MM.1S (cell line): ENCODE data around the gene CTSE.

ENCODE experiments used
- DNase-seq: peaks from one replicate; pipeline ENCODE4 v3.0.0-alpha.2; 2015
- H2AFZ ChIP-seq: fragments of 300-600 bp; sonication (generic); 2 replicates; pipeline ENCODE4 v1.6.0; 2016; ENCODE audit warnings: antibody characterized with exemption, low read length
- H3F3A ChIP-seq: fragments of 300-600 bp; sonication (generic); 2 replicates; pipeline ENCODE4 v1.6.1; 2016; ENCODE audit warnings: mild to moderate bottlenecking, antibody characterized with exemption, low read length, moderate library complexity, mixed read lengths; ENCODE audit not compliant: insufficient read depth
- H3K27ac ChIP-seq: fragments of 300-600 bp; sonication (generic); 2 replicates; pipeline ENCODE4 v1.5.1; 2016; ENCODE audit warnings: mild to moderate bottlenecking, low read length
- H3K27me3 ChIP-seq: fragments of 300-600 bp; sonication (generic); replicated peaks from 2 replicates; pipeline ENCODE4 v1.6.0; 2016; ENCODE audit warnings: low read length; ENCODE audit not compliant: insufficient read depth
- H3K36me3 ChIP-seq: fragments of 300-600 bp; sonication (generic); replicated peaks from 2 replicates; pipeline ENCODE4 v1.6.1; 2016; ENCODE audit warnings: mild to moderate bottlenecking, low read length, mixed read lengths; ENCODE audit not compliant: insufficient read depth
- H3K4me1 ChIP-seq: fragments of 300-600 bp; sonication (generic); 2 replicates; pipeline ENCODE4 v1.6.1; 2016; ENCODE audit warnings: low read length, mixed read lengths
- H3K4me2 ChIP-seq: fragments of 300-600 bp; sonication (generic); 2 replicates; pipeline ENCODE4 v1.6.0; 2016; ENCODE audit warnings: low read depth, low read length
- H3K4me3 ChIP-seq: fragments of 300-600 bp; sonication (generic); 2 replicates; pipeline ENCODE4 v1.5.1; 2016; ENCODE audit warnings: low read length, mixed read lengths
- H3K79me2 ChIP-seq: fragments of 300-600 bp; sonication (generic); 2 replicates; pipeline ENCODE4 v1.6.1; 2016; ENCODE audit warnings: mixed run types, low read length, mixed read lengths
- H3K9ac ChIP-seq: fragments of 300-600 bp; sonication (generic); 2 replicates; pipeline ENCODE4 v1.6.1; 2016; ENCODE audit warnings: low read length, mixed read lengths
- H3K9me2 ChIP-seq: fragments of 300-600 bp; sonication (generic); replicated peaks from 2 replicates; pipeline ENCODE4 v1.6.1; 2016; ENCODE audit warnings: mild to moderate bottlenecking, low read length, mixed read lengths; ENCODE audit not compliant: insufficient read depth
- H3K9me3 ChIP-seq: fragments of 300-600 bp; sonication (generic); replicated peaks from 2 replicates; pipeline ENCODE4 v1.6.1; 2016; ENCODE audit warnings: mild to moderate bottlenecking, low read length, mixed read lengths; ENCODE audit not compliant: insufficient read depth
- H4K20me1 ChIP-seq: fragments of 300-600 bp; sonication (generic); 2 replicates; pipeline ENCODE4 v1.6.1; 2016; ENCODE audit warnings: mild to moderate bottlenecking, low read length, moderate library complexity, mixed read lengths; ENCODE audit not compliant: insufficient read depth
- EZH2 ChIP-seq: fragments of 300-600 bp; sonication (generic); optimal IDR thresholded peaks from 2 replicates; pipeline ENCODE3; 2017; ENCODE audit warnings: low read depth, mild to moderate bottlenecking, antibody characterized with exemption, low read length, mixed read lengths
- EZH2phosphoT487 ChIP-seq: fragments of 300-600 bp; sonication (generic); IDR thresholded peaks from 2 replicates; pipeline ENCODE4 v1.6.1; 2018; ENCODE audit warnings: antibody characterized with exemption, low read length
- TF ChIP-seq, protein P1 (sequence below): fragments of 300-600 bp; sonication (generic); IDR thresholded peaks from 2 replicates; pipeline ENCODE4 v1.5.1; 2016; ENCODE audit warnings: antibody characterized with exemption, low read length, mixed read lengths

The CTSE gene

DNA sequence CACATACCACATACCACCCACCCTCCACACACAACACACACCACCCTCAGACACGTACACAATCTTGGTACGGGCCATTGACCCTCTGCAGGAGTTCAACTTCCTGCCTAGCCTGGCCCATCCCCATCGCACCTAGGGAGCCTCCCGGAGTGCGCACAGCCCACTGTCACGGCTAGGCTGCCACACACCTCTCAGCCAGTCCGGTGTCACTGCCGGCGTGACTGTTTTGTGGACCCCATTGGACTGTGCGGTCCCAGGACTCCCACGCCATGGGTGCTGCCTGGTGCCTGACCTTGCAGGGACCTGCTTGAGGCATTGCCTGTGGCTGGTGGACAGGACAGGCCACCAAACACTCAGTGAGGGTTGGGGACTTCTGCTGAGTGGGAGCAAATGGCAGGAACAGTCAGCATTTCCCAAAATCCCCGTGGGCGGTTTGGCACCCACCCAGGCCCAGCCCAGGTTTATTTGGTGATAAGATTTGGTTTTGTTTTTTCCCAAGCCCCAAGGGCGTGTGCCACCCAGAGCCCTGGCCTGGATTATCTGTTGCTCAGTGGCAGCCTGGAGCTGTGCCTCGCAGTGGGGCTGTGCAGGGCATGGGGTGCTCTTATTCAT, 48.2 kb downstream of the CTSE start:
- no peaks in the 10 kb centered on the region for H3K36me3 ChIP-seq
- H3F3A ChIP-seq = no peaks in the 10 kb centered on the region
- no peaks in the 10 kb centered on the region for H3K79me2 ChIP-seq
- no peaks in the 10 kb centered on the region for H4K20me1 ChIP-seq
- no peaks in the 10 kb centered on the region for H3K9me2 ChIP-seq
- H3K4me1 ChIP-seq = no peaks in the 10 kb centered on the region
- TF ChIP-seq EZH2phosphoT487 (no peak), EZH2 (no peak)
- TF ChIP-seq, protein P1, sequence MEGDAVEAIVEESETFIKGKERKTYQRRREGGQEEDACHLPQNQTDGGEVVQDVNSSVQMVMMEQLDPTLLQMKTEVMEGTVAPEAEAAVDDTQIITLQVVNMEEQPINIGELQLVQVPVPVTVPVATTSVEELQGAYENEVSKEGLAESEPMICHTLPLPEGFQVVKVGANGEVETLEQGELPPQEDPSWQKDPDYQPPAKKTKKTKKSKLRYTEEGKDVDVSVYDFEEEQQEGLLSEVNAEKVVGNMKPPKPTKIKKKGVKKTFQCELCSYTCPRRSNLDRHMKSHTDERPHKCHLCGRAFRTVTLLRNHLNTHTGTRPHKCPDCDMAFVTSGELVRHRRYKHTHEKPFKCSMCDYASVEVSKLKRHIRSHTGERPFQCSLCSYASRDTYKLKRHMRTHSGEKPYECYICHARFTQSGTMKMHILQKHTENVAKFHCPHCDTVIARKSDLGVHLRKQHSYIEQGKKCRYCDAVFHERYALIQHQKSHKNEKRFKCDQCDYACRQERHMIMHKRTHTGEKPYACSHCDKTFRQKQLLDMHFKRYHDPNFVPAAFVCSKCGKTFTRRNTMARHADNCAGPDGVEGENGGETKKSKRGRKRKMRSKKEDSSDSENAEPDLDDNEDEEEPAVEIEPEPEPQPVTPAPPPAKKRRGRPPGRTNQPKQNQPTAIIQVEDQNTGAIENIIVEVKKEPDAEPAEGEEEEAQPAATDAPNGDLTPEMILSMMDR = no peak
- H3K27ac ChIP-seq = no peak overlapping the region
- H3K9me3 ChIP-seq = no peaks in the 10 kb centered on the region
- H3K4me3 ChIP-seq = no peak overlapping the region
- no peak overlapping the region for H3K4me2 ChIP-seq
- no peak overlapping the region for H3K9ac ChIP-seq
- no peak overlapping the region for H2AFZ ChIP-seq
- H3K27me3 ChIP-seq = no peaks in the 10 kb centered on the region
- DNase-seq = no peak

DNA sequence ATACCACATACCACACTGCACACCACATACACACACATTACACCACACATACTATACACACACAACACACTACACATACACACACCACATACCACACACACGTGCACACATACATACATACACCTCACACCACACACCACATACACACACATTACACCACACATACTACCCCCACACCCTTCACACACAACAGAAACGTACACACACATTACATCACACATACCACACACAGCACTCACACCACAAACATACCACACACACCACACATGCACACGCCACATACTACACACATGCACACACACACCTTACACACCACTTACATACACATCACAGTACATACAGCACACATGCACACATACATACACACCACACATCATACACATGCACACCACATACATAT, 49.0 kb downstream of the CTSE start:
- H3K27me3 ChIP-seq = no peaks in the 10 kb centered on the region
- H3K27ac ChIP-seq = no peak overlapping the region
- no peak overlapping the region for H3K9ac ChIP-seq
- H3K9me2 ChIP-seq = no peaks in the 10 kb centered on the region
- no peaks in the 10 kb centered on the region for H3K79me2 ChIP-seq
- H3K4me2 ChIP-seq = no peak overlapping the region
- H4K20me1 ChIP-seq = no peaks in the 10 kb centered on the region
- DNase-seq = no peak
- H2AFZ ChIP-seq = no peak overlapping the region
- TF ChIP-seq EZH2phosphoT487 (no peak), EZH2 (no peak)
- TF ChIP-seq, protein P1 = no peak
- H3F3A ChIP-seq = no peaks in the 10 kb centered on the region
- no peak overlapping the region for H3K4me3 ChIP-seq
- no peaks in the 10 kb centered on the region for H3K4me1 ChIP-seq
- no peaks in the 10 kb centered on the region for H3K9me3 ChIP-seq
- H3K36me3 ChIP-seq = no peaks in the 10 kb centered on the region

DNA sequence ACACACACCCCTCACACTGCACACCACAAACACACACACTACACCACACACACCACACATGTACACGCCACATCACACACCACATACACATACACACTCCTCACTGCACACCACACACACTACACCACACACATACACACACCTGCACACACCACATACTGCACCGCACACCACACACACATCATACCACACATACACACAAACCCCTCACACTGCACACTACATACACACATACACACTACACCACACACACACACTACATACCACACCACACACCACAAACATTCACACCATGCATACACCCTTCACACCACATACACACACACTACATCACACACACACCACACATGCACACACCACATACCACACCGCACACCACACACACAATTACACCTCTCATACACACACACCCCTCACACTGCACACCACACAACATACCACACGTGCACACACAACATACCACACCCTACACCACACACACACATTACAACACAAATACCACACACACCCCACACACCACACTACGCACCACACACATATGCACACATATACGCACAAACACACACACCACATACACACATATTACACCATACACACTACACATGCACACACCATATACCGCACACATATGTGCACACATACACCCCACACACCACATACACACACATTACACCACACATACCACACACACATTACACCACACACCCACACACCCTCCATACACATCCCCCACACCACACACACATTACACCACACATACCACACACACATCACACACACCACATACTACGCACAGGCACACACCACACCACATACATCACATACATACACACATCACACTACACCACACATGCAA, 50.1 kb downstream of the CTSE start:
- Histone ChIP-seq H3K4me1 (no peaks in the 10 kb centered on the region), H3K9me2 (no peaks in the 10 kb centered on the region), H3K9me3 (no peaks in the 10 kb centered on the region), H3K9ac (no peak overlapping the region), H3K4me2 (no peak overlapping the region), H3K36me3 (no peaks in the 10 kb centered on the region), H3K27ac (no peak overlapping the region), H4K20me1 (no peaks in the 10 kb centered on the region), H3K4me3 (no peak overlapping the region), H3K79me2 (no peaks in the 10 kb centered on the region), H3F3A (no peaks in the 10 kb centered on the region), H3K27me3 (no peaks in the 10 kb centered on the region), H2AFZ (no peak overlapping the region)
- TF ChIP-seq, protein P1 = no peak
- TF ChIP-seq EZH2 (no peak), EZH2phosphoT487 (no peak)
- no peak for DNase-seq
